ENCODE measurements around the gene NCK1. TPM values are rescaled to one million over a fixed set of nuclear protein-coding genes. Genes with fewer than 3 reads are reported as not detected.
A peak's percentile ranks its signal among the peaks of the same experiment; 100 is the strongest.

NCK1 gene
- total and polyA plus RNA-seq, 2 of the 13 experiments (the other 11 are each of a cell fraction or from before 2014, with no cell fraction given), result 14.7 to 30.4 TPM

GRCh38 chr3:136819731-136820679, 42.0 kb upstream of the NCK1 start (continued):
- TF ChIP-seq SSRP1 (CRISPR knock-in tag; IDR thresholded peaks at IDR 0.05) (no peak), RXRA (CRISPR knock-in tag; IDR thresholded peaks at IDR 0.05) (no peak), BORCS8-MEF2B (CRISPR knock-in tag; IDR thresholded peaks at IDR 0.05) (peak; percentile 49), FOXO1 (CRISPR knock-in tag; IDR thresholded peaks at IDR 0.05) (no peak), IRF9 (CRISPR knock-in tag; IDR thresholded peaks at IDR 0.05; ENCODE audit: borderline replicate concordance) (0 out of 2 replicates have a peak, but pooled peaks have one; percentile 51), TAF1 (CRISPR knock-in tag; IDR thresholded peaks at IDR 0.05) (no peak), ZUFSP (CRISPR knock-in tag; IDR thresholded peaks at IDR 0.05; ENCODE audit: borderline replicate concordance) (no peak), ZNF7 (CRISPR knock-in tag; IDR thresholded peaks at IDR 0.05) (no peak), MEF2D (CRISPR knock-in tag; IDR thresholded peaks at IDR 0.05) (peak; percentile 94), BCL6 (CRISPR knock-in tag; IDR thresholded peaks at IDR 0.05) (no peak), ZSCAN25 (CRISPR knock-in tag; IDR thresholded peaks at IDR 0.05) (no peak), THAP11 (CRISPR knock-in tag; IDR thresholded peaks at IDR 0.05) (no peak), MIER2 (CRISPR knock-in tag; IDR thresholded peaks at IDR 0.05) (peak; percentile 95), PLRG1 (conservative IDR thresholded peaks at IDR 0.05) (no peak), E2F2 (CRISPR knock-in tag; IDR thresholded peaks at IDR 0.05; ENCODE audit: borderline replicate concordance) (no peak), ZFP36 (IDR thresholded peaks at IDR 0.05; ENCODE audit: borderline replicate concordance, low read depth, low read length, partially characterized antibody) (no peak), UBTF (CRISPR knock-in tag; IDR thresholded peaks at IDR 0.05) (no peak; the same call in 1 of the 2 replicates), HMGXB4 (CRISPR knock-in tag; IDR thresholded peaks at IDR 0.05; ENCODE audit: borderline replicate concordance in 1 of 2, low read depth in 1 of 2) (peak in 1 of 2 experiments; percentile 40; a peak in 3 of 4 replicates), EED (CRISPR knock-in tag; IDR thresholded peaks at IDR 0.05) (0 out of 2 replicates have a peak, but pooled peaks have one; percentile 57), NPAS2 (CRISPR knock-in tag; IDR thresholded peaks at IDR 0.05; ENCODE audit: borderline replicate concordance) (no peak), KLF12 (CRISPR knock-in tag; IDR thresholded peaks at IDR 0.05; ENCODE audit: borderline replicate concordance) (no peak), SMARCE1 (IDR thresholded peaks at IDR 0.05; ENCODE audit: borderline replicate concordance) (no peak)
